ENCODE measurements around the gene SF3B5. TPM values are rescaled to one million over a fixed set of nuclear protein-coding genes. Genes with fewer than 3 reads are reported as not detected.

SF3B5 gene
- total RNA-seq, 1 donor from 2014 or later: 112 TPM

- TF ChIP-seq, protein P1, sequence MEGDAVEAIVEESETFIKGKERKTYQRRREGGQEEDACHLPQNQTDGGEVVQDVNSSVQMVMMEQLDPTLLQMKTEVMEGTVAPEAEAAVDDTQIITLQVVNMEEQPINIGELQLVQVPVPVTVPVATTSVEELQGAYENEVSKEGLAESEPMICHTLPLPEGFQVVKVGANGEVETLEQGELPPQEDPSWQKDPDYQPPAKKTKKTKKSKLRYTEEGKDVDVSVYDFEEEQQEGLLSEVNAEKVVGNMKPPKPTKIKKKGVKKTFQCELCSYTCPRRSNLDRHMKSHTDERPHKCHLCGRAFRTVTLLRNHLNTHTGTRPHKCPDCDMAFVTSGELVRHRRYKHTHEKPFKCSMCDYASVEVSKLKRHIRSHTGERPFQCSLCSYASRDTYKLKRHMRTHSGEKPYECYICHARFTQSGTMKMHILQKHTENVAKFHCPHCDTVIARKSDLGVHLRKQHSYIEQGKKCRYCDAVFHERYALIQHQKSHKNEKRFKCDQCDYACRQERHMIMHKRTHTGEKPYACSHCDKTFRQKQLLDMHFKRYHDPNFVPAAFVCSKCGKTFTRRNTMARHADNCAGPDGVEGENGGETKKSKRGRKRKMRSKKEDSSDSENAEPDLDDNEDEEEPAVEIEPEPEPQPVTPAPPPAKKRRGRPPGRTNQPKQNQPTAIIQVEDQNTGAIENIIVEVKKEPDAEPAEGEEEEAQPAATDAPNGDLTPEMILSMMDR (IDR thresholded peaks at IDR 0.05): no peak
- Histone ChIP-seq H3K27me3 (ENCODE audit: low read depth) (no peaks in the 10 kb centered on the region), H3K36me3 (no peaks in the 10 kb centered on the region), H3K9me3 (no peaks in the 10 kb centered on the region), H3K4me3 (no peak overlapping the region), H3K4me1 (no peaks in the 10 kb centered on the region), H3K27ac (no peak overlapping the region)
- intact Hi-C loops (cut with DNase I): no loop called here
- DNase-seq (no peak), ATAC-seq (no peak)
Measured at GRCh38 chr6:144073024-144073423, 22.3 kb downstream of the SF3B5 start.

GRCh38 chr6:144069506-144069905 is 25.9 kb downstream of the SF3B5 start:
- Histone ChIP-seq H3K27me3 (ENCODE audit: low read depth) (peaks cover 5% of the 10 kb centered on the region), H3K27ac (no peak overlapping the region), H3K9me3 (no peaks in the 10 kb centered on the region), H3K4me3 (no peak overlapping the region), H3K36me3 (no peaks in the 10 kb centered on the region), H3K4me1 (peaks cover 10% of the 10 kb centered on the region)
- TF ChIP-seq, protein P1 (IDR thresholded peaks at IDR 0.05): no peak
- ATAC-seq: no peak
- DNase-seq: no peak
- intact Hi-C loops (cut with DNase I): no loop called here

DNA sequence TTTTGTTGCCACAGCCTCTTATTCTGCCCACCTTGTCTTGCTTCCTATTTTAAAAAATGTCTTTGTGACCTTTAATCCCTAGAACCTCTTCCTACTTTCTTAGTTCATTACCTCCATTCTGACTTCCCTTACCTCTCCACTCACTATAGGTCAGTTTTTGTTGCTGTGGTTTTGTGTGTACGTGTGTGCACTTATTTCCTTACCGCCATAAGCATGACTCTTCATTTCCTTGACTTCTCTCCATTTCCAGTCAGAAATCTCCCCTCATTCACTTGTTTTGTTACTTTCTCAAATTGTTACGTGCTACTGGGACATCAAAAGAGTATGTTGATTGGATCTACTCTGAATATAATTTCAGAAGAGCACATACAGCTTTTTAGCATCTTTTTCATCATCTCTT is 26.6 kb downstream of the SF3B5 start:
- H3K27ac ChIP-seq: no peak overlapping the region
- no peaks in the 10 kb centered on the region for H3K9me3 ChIP-seq
- ATAC-seq (no peak), DNase-seq (no peak)
- TF ChIP-seq, protein P1 (IDR thresholded peaks at IDR 0.05): no peak
- peaks cover 5% of the 10 kb centered on the region for H3K27me3 ChIP-seq (ENCODE audit: low read depth)
- no peak overlapping the region for H3K4me3 ChIP-seq
- intact Hi-C loops (cut with DNase I): no loop called here
- peaks cover 10% of the 10 kb centered on the region for H3K4me1 ChIP-seq
- no peaks in the 10 kb centered on the region for H3K36me3 ChIP-seq

- Histone ChIP-seq H3K4me3 (no peak overlapping the region), H3K36me3 (no peaks in the 10 kb centered on the region), H3K27me3 (ENCODE audit: low read depth) (peaks cover 5% of the 10 kb centered on the region), H3K4me1 (peaks cover 18% of the 10 kb centered on the region), H3K27ac (no peak overlapping the region), H3K9me3 (no peaks in the 10 kb centered on the region)
- DNase-seq: no peak
- TF ChIP-seq, protein P1 (IDR thresholded peaks at IDR 0.05): no peak
- intact Hi-C loops (cut with DNase I): no loop called here
- no peak for ATAC-seq
Measured at GRCh38 chr6:144066741-144067484, 28.5 kb downstream of the SF3B5 start.

- ATAC-seq (no peak), DNase-seq (no peak)
- Histone ChIP-seq H3K4me3 (no peak overlapping the region), H3K9me3 (no peaks in the 10 kb centered on the region), H3K4me1 (peaks cover 18% of the 10 kb centered on the region), H3K27me3 (ENCODE audit: low read depth) (peaks cover 5% of the 10 kb centered on the region), H3K36me3 (no peaks in the 10 kb centered on the region), H3K27ac (no peak overlapping the region)
- TF ChIP-seq, protein P1 (IDR thresholded peaks at IDR 0.05): no peak
- intact Hi-C loops (cut with DNase I): no loop called here
Measured at GRCh38 chr6:144066255-144066654, 29.1 kb downstream of the SF3B5 start.
